Left forelimb (tissue), 1 donor: Measurements from ENCODE around the gene KRT24.

ENCODE experiments used
- DNase-seq: peaks from one replicate; pipeline ENCODE4 v3.0.0-alpha.2; 2018; ENCODE audit warnings: low spot score

The KRT24 gene

GRCh38 chr17:40694584-40694983, 9.0 kb downstream of the KRT24 start:
- DNase-seq = no peak

GRCh38 chr17:40687106-40687505, 16.4 kb downstream of the KRT24 start:
- no peak for DNase-seq

GRCh38 chr17:40686192-40686591, 17.4 kb downstream of the KRT24 start:
- no peak for DNase-seq

- DNase-seq = no peak
Observed at GRCh38 chr17:40680998-40681397, 22.6 kb downstream of the KRT24 start.

- DNase-seq = no peak
Observed at GRCh38 chr17:40679523-40679907, 24.0 kb downstream of the KRT24 start.

GRCh38 chr17:40678902-40679522, 24.5 kb downstream of the KRT24 start:
- DNase-seq = no peak

- no peak for DNase-seq
Observed at GRCh38 chr17:40675905-40676304, 27.6 kb downstream of the KRT24 start.

- no peak for DNase-seq
Observed at GRCh38 chr17:40672654-40673053, 30.9 kb downstream of the KRT24 start.

- DNase-seq = no peak
Observed at GRCh38 chr17:40671282-40671681, 32.3 kb downstream of the KRT24 start.

- no peak for DNase-seq
Observed at GRCh38 chr17:40666331-40666730, 37.2 kb downstream of the KRT24 start.

GRCh38 chr17:40664582-40665333, 38.8 kb downstream of the KRT24 start, which contains the start of gene KRT222:
Gene KRT222, minus strand, starts transcription at chr17:40665177. Its CDS starts 78 bp downstream, at chr17:40665099.
- no peak for DNase-seq

- no peak for DNase-seq
Observed at GRCh38 chr17:40663252-40663651, 40.3 kb downstream of the KRT24 start.

- no peak for DNase-seq
Observed at GRCh38 chr17:40659911-40660310, 43.6 kb downstream of the KRT24 start.

- DNase-seq = no peak
Observed at GRCh38 chr17:40658396-40658795, 45.2 kb downstream of the KRT24 start.

- no peak for DNase-seq
Observed at GRCh38 chr17:40651939-40652338, 51.6 kb downstream of the KRT24 start.

GRCh38 chr17:40648384-40648968, 55.1 kb downstream of the KRT24 start:
- no peak for DNase-seq
